ENCODE measurements around the gene PRDM10. TPM values are rescaled to one million over a fixed set of nuclear protein-coding genes. Genes with fewer than 3 reads are reported as not detected.
A peak's percentile ranks its signal among the peaks of the same experiment; 100 is the strongest.
"Not testable (repeated sequence)": the region's sequence is repeated elsewhere in the genome, so short reads cannot be mapped to it uniquely, and the experiment has no call there.

The PRDM10 gene
- total RNA-seq, 2 experiments from 2014 or later, result 11.7 to 12.6 TPM

- CTCF ChIA-PET, result interaction anchor here (0.7 kb wide), 1 partner anchor 9 kb away, joined by 4 read pairs; no protein-coding TSS in a partner anchor
- H3K4me1 Mint-ChIP-seq, result peaks cover 5% of the 10 kb centered on the region
- no peak overlapping the region for H3K27ac Mint-ChIP-seq
- no peaks in the 10 kb centered on the region for H3K27me3 Mint-ChIP-seq
- H3K9me3 Mint-ChIP-seq, result no peaks in the 10 kb centered on the region
- H3K4me3 Mint-ChIP-seq, result no peak overlapping the region
- H3K36me3 Mint-ChIP-seq (ENCODE audit: low read depth), result no peaks in the 10 kb centered on the region
- no peak for DNase-seq
- POLR2A ChIA-PET, result no interaction called here
Measured at GRCh38 chr11:129968591-129969419, 33.8 kb downstream of the PRDM10 start.

GRCh38 chr11:129967996-129968395 lies 34.6 kb downstream of the PRDM10 start:
- Mint-ChIP-seq H3K27me3 (no peaks in the 10 kb centered on the region), H3K9me3 (no peaks in the 10 kb centered on the region), H3K4me1 (peaks cover 5% of the 10 kb centered on the region), H3K4me3 (no peak overlapping the region), H3K27ac (no peak overlapping the region), H3K36me3 (ENCODE audit: low read depth) (no peaks in the 10 kb centered on the region)
- ChIA-PET CTCF (no interaction called here), POLR2A (no interaction called here)
- no peak for DNase-seq

GRCh38 chr11:129965248-129965647 lies 37.4 kb downstream of the PRDM10 start:
- ChIA-PET CTCF (interaction anchor here (1.1 kb wide), 1 partner anchor 9 kb away, joined by 4 read pairs; no protein-coding TSS in a partner anchor), POLR2A (no interaction called here)
- Mint-ChIP-seq H3K4me1 (peaks cover 10% of the 10 kb centered on the region), H3K27ac (no peak overlapping the region), H3K4me3 (no peak overlapping the region), H3K9me3 (no peaks in the 10 kb centered on the region), H3K27me3 (no peaks in the 10 kb centered on the region), H3K36me3 (ENCODE audit: low read depth) (no peaks in the 10 kb centered on the region)
- no peak for DNase-seq

- ChIA-PET POLR2A (no interaction called here), CTCF (interaction anchor here (0.6 to 1.3 kb wide), 3 partner anchors 111 to 902 kb away, joined by 3 to 4 read pairs (median 3); no protein-coding TSS in a partner anchor)
- DNase-seq, result no peak
- Mint-ChIP-seq H3K9me3 (no peaks in the 10 kb centered on the region), H3K4me3 (no peak overlapping the region), H3K4me1 (peaks cover 7% of the 10 kb centered on the region), H3K27ac (peak overlapping the region; percentile 49), H3K27me3 (no peaks in the 10 kb centered on the region), H3K36me3 (ENCODE audit: low read depth) (peaks cover 18% of the 10 kb centered on the region)
Measured at GRCh38 chr11:129960216-129961214, 42.1 kb downstream of the PRDM10 start.

GRCh38 chr11:129959687-129960086 lies 42.9 kb downstream of the PRDM10 start:
- Mint-ChIP-seq H3K36me3 (ENCODE audit: low read depth) (peaks cover 23% of the 10 kb centered on the region), H3K4me1 (peaks cover 7% of the 10 kb centered on the region)
- POLR2A ChIA-PET, result no interaction called here

GRCh38 chr11:129955282-129955681 lies 47.4 kb downstream of the PRDM10 start:
- Mint-ChIP-seq H3K36me3 (ENCODE audit: low read depth) (peaks cover 24% of the 10 kb centered on the region), H3K9me3 (no peaks in the 10 kb centered on the region), H3K4me3 (no peak overlapping the region), H3K4me1 (peaks cover 5% of the 10 kb centered on the region), H3K27me3 (no peaks in the 10 kb centered on the region), H3K27ac (no peak overlapping the region)
- POLR2A ChIA-PET, result no interaction called here
- CTCF ChIA-PET, result interaction anchor here (1.1 to 1.5 kb wide), 2 partner anchors 33 to 177 kb away, joined by 3 to 6 read pairs; no protein-coding TSS in a partner anchor
- DNase-seq, result no peak

More at GRCh38 chr11:129959687-129960086, 42.9 kb downstream of the PRDM10 start:
- H3K27me3 Mint-ChIP-seq, result no peaks in the 10 kb centered on the region
- CTCF ChIA-PET, result no interaction called here
- no peak for DNase-seq
- no peak overlapping the region for H3K27ac Mint-ChIP-seq
- H3K4me3 Mint-ChIP-seq, result no peak overlapping the region
- no peaks in the 10 kb centered on the region for H3K9me3 Mint-ChIP-seq

GRCh38 chr11:129954703-129955102 lies 47.9 kb downstream of the PRDM10 start:
- H3K9me3 Mint-ChIP-seq, DNase-seq, H3K27me3 Mint-ChIP-seq, H3K4me3 Mint-ChIP-seq, H3K27ac Mint-ChIP-seq, H3K4me1 Mint-ChIP-seq, POLR2A ChIA-PET: not testable (repeated sequence)
- CTCF ChIA-PET, result interaction anchor here (1.1 to 1.5 kb wide), 2 partner anchors 33 to 178 kb away, joined by 3 to 6 read pairs; no protein-coding TSS in a partner anchor
- H3K36me3 Mint-ChIP-seq (ENCODE audit: low read depth), result peaks cover 24% of the 10 kb centered on the region

- ChIA-PET POLR2A (no interaction called here), CTCF (no interaction called here)
- no peak overlapping the region for H3K4me3 Mint-ChIP-seq
- no peaks in the 10 kb centered on the region for H3K27me3 Mint-ChIP-seq
- no peaks in the 10 kb centered on the region for H3K9me3 Mint-ChIP-seq
- peaks cover 14% of the 10 kb centered on the region for H3K36me3 Mint-ChIP-seq (ENCODE audit: low read depth)
- H3K4me1 Mint-ChIP-seq, result peaks cover 2% of the 10 kb centered on the region
- DNase-seq, result no peak
- no peak overlapping the region for H3K27ac Mint-ChIP-seq
Measured at GRCh38 chr11:129951866-129952262, 50.8 kb downstream of the PRDM10 start.

GRCh38 chr11:129951201-129951865 lies 51.3 kb downstream of the PRDM10 start:
- no peaks in the 10 kb centered on the region for H3K27me3 Mint-ChIP-seq
- H3K27ac Mint-ChIP-seq, result no peak overlapping the region
- H3K9me3 Mint-ChIP-seq, result no peaks in the 10 kb centered on the region
- no peak for DNase-seq
- H3K4me3 Mint-ChIP-seq, result no peak overlapping the region
- ChIA-PET POLR2A (interaction anchor here (1.2 to 1.6 kb wide), 2 partner anchors 21 to 51 kb away, joined by 3 to 5 read pairs; partner anchors contain the start of gene PRDM10), CTCF (no interaction called here)
- H3K36me3 Mint-ChIP-seq (ENCODE audit: low read depth), result peaks cover 11% of the 10 kb centered on the region
- peaks cover 5% of the 10 kb centered on the region for H3K4me1 Mint-ChIP-seq

GRCh38 chr11:129950101-129951091 lies 52.2 kb downstream of the PRDM10 start:
- Mint-ChIP-seq H3K27me3 (no peaks in the 10 kb centered on the region), H3K9me3 (no peaks in the 10 kb centered on the region), H3K36me3 (ENCODE audit: low read depth) (peaks cover 7% of the 10 kb centered on the region), H3K4me1 (peaks cover 8% of the 10 kb centered on the region), H3K4me3 (no peak overlapping the region), H3K27ac (no peak overlapping the region)
- no peak for DNase-seq
- ChIA-PET POLR2A (interaction anchor here (1.2 to 1.6 kb wide), 2 partner anchors 22 to 52 kb away, joined by 3 to 5 read pairs; partner anchors contain the start of gene PRDM10), CTCF (no interaction called here)

- H3K27me3 Mint-ChIP-seq, result no peaks in the 10 kb centered on the region
- H3K9me3 Mint-ChIP-seq, result no peaks in the 10 kb centered on the region
- POLR2A ChIA-PET, result no interaction called here
Measured at GRCh38 chr11:129948926-129949466, 53.6 kb downstream of the PRDM10 start.

More at GRCh38 chr11:129948926-129949466, 53.6 kb downstream of the PRDM10 start:
- Mint-ChIP-seq H3K36me3 (ENCODE audit: low read depth) (peaks cover 4% of the 10 kb centered on the region), H3K4me3 (no peak overlapping the region), H3K4me1 (peaks cover 8% of the 10 kb centered on the region), H3K27ac (no peak overlapping the region)
- CTCF ChIA-PET, result no interaction called here
- no peak for DNase-seq
